ENCODE data around the gene GABRG3. TPM values are rescaled to one million over a fixed set of nuclear protein-coding genes. Genes with fewer than 3 reads are reported as not detected.

Gene GABRG3
- total RNA-seq, 3 donors from 2014 or later (not counting 1 experiment from before 2014, with no cell fraction given), result not detected

DNA sequence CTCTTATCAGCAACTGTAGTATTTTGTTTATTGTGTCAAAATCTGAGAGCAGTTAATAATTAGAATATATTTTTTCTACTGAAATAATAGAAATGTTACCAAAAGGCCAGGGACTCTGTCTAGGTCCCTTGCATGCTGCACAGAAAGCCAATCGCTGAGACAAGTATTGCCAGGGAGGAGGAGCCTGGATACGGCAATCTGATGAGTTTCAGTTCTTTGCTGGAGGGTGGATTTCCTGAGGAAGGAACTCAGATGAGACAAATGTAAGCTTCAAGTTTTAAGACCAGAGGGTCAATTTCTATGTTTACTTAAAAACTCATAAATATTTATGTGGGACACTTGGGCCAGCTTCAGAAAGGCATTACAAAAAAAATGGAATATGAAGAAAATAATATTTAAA lies 252.2 kb downstream of the GABRG3 start:
- Histone ChIP-seq H3K4me1 (ENCODE audit: control insufficient read depth, insufficient read depth, low read length) (no peaks in the 10 kb centered on the region), H3K27me3 (ENCODE audit: control insufficient read depth, insufficient read depth, low read length) (no peaks in the 10 kb centered on the region), H3K9me3 (ENCODE audit: control insufficient read depth, insufficient read depth, low read length) (peaks cover 11% of the 10 kb centered on the region), H3K4me3 (ENCODE audit: low read length) (no peak overlapping the region), H3K36me3 (ENCODE audit: control insufficient read depth, insufficient read depth, low read length) (no peaks in the 10 kb centered on the region), H3K27ac (ENCODE audit: low read length) (no peak overlapping the region)
- intact Hi-C loops (cut with micrococcal nuclease), result no loop called here
- Mint-ChIP-seq H3K4me1 (no peaks in the 10 kb centered on the region), H3K27ac (no peak overlapping the region), H3K36me3 (no peaks in the 10 kb centered on the region), H3K27me3 (ENCODE audit: low read depth in 2 of 2) (no peaks in the 10 kb centered on the region), H3K4me3 (no peak overlapping the region), H3K9me3 (peaks cover 1 to 10% of the 10 kb centered on the region in 2 donors)
- TF ChIP-seq, protein P1, sequence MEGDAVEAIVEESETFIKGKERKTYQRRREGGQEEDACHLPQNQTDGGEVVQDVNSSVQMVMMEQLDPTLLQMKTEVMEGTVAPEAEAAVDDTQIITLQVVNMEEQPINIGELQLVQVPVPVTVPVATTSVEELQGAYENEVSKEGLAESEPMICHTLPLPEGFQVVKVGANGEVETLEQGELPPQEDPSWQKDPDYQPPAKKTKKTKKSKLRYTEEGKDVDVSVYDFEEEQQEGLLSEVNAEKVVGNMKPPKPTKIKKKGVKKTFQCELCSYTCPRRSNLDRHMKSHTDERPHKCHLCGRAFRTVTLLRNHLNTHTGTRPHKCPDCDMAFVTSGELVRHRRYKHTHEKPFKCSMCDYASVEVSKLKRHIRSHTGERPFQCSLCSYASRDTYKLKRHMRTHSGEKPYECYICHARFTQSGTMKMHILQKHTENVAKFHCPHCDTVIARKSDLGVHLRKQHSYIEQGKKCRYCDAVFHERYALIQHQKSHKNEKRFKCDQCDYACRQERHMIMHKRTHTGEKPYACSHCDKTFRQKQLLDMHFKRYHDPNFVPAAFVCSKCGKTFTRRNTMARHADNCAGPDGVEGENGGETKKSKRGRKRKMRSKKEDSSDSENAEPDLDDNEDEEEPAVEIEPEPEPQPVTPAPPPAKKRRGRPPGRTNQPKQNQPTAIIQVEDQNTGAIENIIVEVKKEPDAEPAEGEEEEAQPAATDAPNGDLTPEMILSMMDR (IDR thresholded peaks at IDR 0.05), result no peak
- no peak for DNase-seq
- 26% methylated on average over 2 of the region's 2 CpGs for WGBS (ENCODE audit: insufficient coverage)
- no peak for ATAC-seq

DNA sequence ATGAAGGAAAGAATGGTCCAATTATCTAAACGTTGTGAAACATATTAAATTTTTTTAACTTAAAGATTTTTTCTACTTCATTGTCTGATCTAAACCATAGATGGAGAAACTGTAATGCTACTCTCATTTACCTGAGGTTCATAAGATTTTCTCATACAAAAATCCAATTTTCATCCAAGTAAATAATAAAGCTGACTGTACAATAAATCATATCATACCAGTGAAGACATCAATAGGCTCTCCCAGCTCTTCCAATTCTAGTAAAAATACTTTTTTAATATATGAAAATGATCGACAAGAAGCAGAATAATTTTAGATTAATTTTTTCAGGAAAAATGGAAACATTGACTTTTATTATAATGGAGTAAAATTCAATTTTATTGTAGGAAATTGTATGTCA lies 260.8 kb downstream of the GABRG3 start:
- H3K27me3 ChIP-seq (ENCODE audit: control insufficient read depth, insufficient read depth, low read length), result no peaks in the 10 kb centered on the region
- TF ChIP-seq, protein P1 (IDR thresholded peaks at IDR 0.05), result no peak
- ATAC-seq (no peak), DNase-seq (no peak)
- Mint-ChIP-seq H3K9me3 (peaks cover 7 to 8% of the 10 kb centered on the region in 2 donors), H3K27ac (no peak overlapping the region), H3K36me3 (no peaks in the 10 kb centered on the region), H3K27me3 (ENCODE audit: low read depth in 2 of 2) (no peaks in the 10 kb centered on the region), H3K4me3 (no peak overlapping the region), H3K4me1 (no peaks in the 10 kb centered on the region)
- intact Hi-C loops (cut with micrococcal nuclease), result no loop called here
- no peak overlapping the region for H3K27ac ChIP-seq (ENCODE audit: low read length)
- no peaks in the 10 kb centered on the region for H3K9me3 ChIP-seq (ENCODE audit: control insufficient read depth, insufficient read depth, low read length)
- WGBS (ENCODE audit: insufficient coverage), result no CpG with 5 or more reads among the region's 2 CpGs
- no peak overlapping the region for H3K4me3 ChIP-seq (ENCODE audit: low read length)
- H3K36me3 ChIP-seq (ENCODE audit: control insufficient read depth, insufficient read depth, low read length), result no peaks in the 10 kb centered on the region
- H3K4me1 ChIP-seq (ENCODE audit: control insufficient read depth, insufficient read depth, low read length), result no peaks in the 10 kb centered on the region

DNA sequence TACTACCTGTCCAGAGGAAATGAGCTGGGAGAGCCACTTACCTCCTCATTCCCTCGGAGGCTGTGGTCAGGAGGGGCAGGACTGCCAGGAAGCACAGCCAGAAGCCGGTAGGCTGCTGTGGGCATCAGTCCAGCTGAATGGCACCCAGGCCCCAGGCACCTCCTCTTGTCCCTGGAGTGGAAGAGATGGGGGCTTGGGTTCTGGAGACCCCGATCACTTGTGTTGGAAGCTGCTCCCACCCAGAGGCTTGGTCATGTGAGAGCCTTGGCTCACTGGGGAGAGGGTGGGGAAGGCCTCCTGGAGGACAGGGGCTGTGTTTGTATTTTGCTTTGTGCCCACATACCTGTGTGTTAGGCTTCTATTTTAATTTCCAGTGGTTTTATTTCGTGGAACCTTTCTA lies 261.9 kb downstream of the GABRG3 start:
- 83% methylated on average over 4 of the region's 4 CpGs for WGBS (ENCODE audit: insufficient coverage)
- no peak for ATAC-seq
- intact Hi-C loops (cut with micrococcal nuclease), result no loop called here

GRCh38 chr15:27234593-27234992 lies 263.6 kb downstream of the GABRG3 start:
- Mint-ChIP-seq H3K27me3 (ENCODE audit: low read depth in 2 of 2) (no peaks in the 10 kb centered on the region), H3K4me1 (no peaks in the 10 kb centered on the region), H3K4me3 (no peak overlapping the region), H3K36me3 (no peaks in the 10 kb centered on the region), H3K9me3 (peaks cover 4 to 8% of the 10 kb centered on the region in 2 donors), H3K27ac (no peak overlapping the region)
- no peaks in the 10 kb centered on the region for H3K36me3 ChIP-seq (ENCODE audit: control insufficient read depth, insufficient read depth, low read length)
- H3K4me3 ChIP-seq (ENCODE audit: low read length), result no peak overlapping the region
- no peak overlapping the region for H3K27ac ChIP-seq (ENCODE audit: low read length)
- intact Hi-C loops (cut with micrococcal nuclease), result no loop called here
- no peaks in the 10 kb centered on the region for H3K4me1 ChIP-seq (ENCODE audit: control insufficient read depth, insufficient read depth, low read length)
- TF ChIP-seq, protein P1 (IDR thresholded peaks at IDR 0.05), result no peak
- DNase-seq (no peak), ATAC-seq (no peak)
- H3K27me3 ChIP-seq (ENCODE audit: control insufficient read depth, insufficient read depth, low read length), result no peaks in the 10 kb centered on the region
- no peaks in the 10 kb centered on the region for H3K9me3 ChIP-seq (ENCODE audit: control insufficient read depth, insufficient read depth, low read length)
- WGBS (ENCODE audit: insufficient coverage), result 84% methylated on average over 4 of the region's 4 CpGs

More for the DNA sequence above, 261.9 kb downstream of the GABRG3 start:
- H3K4me1 Mint-ChIP-seq, result no peaks in the 10 kb centered on the region
- Histone ChIP-seq H3K36me3 (ENCODE audit: control insufficient read depth, insufficient read depth, low read length) (no peaks in the 10 kb centered on the region), H3K4me1 (ENCODE audit: control insufficient read depth, insufficient read depth, low read length) (no peaks in the 10 kb centered on the region), H3K9me3 (ENCODE audit: control insufficient read depth, insufficient read depth, low read length) (no peaks in the 10 kb centered on the region), H3K4me3 (ENCODE audit: low read length) (no peak overlapping the region), H3K27ac (ENCODE audit: low read length) (no peak overlapping the region), H3K27me3 (ENCODE audit: control insufficient read depth, insufficient read depth, low read length) (no peaks in the 10 kb centered on the region)
- TF ChIP-seq, protein P1 (IDR thresholded peaks at IDR 0.05), result no peak
- H3K9me3 Mint-ChIP-seq, result peaks cover 8 to 10% of the 10 kb centered on the region in 2 donors
- H3K36me3 Mint-ChIP-seq, result no peaks in the 10 kb centered on the region
- H3K27ac Mint-ChIP-seq, result no peak overlapping the region
- H3K4me3 Mint-ChIP-seq, result no peak overlapping the region
- H3K27me3 Mint-ChIP-seq (ENCODE audit: low read depth in 2 of 2), result no peaks in the 10 kb centered on the region
- DNase-seq, result no peak
